Stimulated activated CD4-positive, alpha-beta T cell treated with anti-CD3 and anti-CD28 coated beads, Interleukin-1b, Interleukin-23, amount 100 ng/mL, for 48 hours (primary cell): ENCODE measurements around the gene DBNDD1.
"Not testable (repeated sequence)": the region's sequence is repeated elsewhere in the genome, so short reads cannot be mapped to it uniquely, and the experiment has no call there.

Experiments used
- DNase-seq: peaks from one replicate; pipeline ENCODE4 v3.0.0-alpha.2; 2020

DBNDD1 gene

DNA sequence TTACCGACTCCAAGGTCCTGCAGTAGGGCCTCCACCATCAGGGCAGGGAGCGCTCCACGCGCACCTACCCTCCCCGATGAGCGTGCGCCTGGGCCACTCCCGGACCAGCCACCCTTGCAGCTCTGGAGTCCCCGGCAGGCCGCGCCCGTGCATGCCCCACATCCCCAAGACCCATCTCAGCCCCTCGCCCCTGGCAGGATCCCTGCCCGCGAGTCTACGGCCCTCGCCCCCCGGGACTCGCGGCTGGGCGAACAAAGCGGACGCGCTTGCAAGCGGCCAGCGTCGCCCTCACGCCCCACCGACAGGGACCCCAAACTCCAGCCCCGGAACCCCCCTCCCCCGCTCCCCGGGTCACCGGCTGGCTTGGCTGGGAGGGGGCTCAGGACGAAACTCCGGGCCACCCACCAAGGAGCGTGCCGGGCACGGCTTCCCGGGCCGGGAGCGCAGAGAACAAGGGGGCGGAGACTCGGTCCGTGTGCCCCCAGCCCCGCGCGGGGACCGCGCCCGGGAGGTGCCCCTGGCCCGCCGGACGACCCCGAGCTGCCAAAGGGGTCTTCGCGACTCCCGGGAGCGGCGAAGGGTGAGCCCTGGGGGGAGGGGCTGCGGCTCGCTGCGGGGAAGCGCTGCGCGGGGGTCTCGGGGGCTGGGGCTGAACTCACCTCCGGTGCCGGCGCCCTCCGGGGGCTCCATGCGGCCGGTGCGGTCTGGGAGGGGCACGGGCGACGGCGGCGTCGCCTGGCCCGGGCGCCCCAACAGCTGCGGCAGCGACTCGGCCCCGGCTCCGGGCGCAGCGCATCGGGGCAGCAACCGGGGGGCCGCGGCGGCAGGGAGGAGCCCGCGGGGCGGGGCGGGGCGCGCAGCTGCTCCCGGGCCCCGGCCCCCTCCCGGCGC lies at the start of gene DBNDD1:
DBNDD1 (minus strand) TSS at position 805 of the 891 bp plus-strand sequence; CDS start at position 690, 115 bp downstream.
- no peak for DNase-seq

- DNase-seq = no peak
These were observed 42.2 kb upstream of the DBNDD1 start for GRCh38 chr16:90061437-90061836.

DNA sequence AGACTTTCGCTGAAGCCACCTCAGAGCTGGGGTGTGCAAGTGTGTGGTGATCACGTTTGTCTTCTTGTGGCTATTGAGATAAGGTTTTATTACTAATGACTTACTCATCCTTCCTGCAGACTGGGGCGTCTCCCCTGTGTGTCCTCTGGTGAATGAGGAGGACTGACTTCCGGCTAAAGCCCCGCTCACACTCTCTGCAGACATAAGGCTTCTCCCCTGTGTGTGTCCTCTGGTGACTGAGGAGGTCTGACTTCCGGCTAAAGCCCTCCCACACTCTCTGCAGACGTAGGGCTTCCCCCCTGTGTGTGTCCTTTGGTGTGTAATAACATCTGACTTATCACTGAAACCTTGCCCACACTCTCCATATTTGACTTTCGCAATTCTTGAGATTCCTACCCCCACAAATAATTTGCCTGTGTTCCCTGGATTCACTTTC lies 38.5 kb upstream of the DBNDD1 start:
- peak; percentile 21 for DNase-seq

- not testable (repeated sequence) for DNase-seq
These were observed 37.3 kb upstream of the DBNDD1 start for GRCh38 chr16:90056521-90056920.

DNA sequence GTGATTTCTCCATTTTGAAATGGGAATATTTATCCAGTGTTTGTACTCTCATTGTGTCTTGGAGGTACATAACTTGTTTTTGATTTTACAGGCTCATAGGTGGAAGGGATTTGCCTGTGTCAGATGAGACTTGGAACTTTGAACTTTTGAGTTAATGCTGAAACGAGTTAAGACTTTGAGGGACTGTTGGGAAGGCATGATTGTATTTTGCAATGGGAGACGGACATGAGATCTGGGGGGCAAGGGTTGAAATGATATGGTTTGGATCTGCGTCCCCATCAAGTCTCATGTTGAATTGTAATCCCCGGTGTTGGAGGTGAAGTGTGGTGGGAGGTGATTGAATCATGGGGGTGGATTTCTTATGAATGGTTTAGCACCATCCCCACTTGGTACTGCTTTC lies 36.1 kb upstream of the DBNDD1 start:
- DNase-seq = no peak

DNA sequence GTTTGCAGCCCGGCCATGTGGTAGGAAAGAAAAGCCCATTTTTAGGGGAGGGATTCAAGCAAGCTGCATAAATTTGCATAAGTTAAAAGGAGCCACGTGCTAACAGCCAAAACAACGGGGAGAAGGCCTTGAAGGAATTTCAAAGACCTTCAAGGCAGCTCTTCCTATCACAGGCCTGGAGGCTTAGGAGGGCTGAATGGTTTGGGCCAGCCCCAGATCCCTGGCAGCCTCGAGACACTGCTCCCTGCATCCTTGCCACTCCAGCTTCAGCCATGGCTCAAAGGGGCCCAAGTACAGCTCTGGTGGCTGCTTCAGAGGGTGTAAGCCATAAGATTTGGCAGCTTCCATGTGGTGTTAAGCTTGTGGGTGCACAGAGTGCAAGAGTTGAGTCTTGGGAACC lies 35.3 kb upstream of the DBNDD1 start:
- no peak for DNase-seq

DNA sequence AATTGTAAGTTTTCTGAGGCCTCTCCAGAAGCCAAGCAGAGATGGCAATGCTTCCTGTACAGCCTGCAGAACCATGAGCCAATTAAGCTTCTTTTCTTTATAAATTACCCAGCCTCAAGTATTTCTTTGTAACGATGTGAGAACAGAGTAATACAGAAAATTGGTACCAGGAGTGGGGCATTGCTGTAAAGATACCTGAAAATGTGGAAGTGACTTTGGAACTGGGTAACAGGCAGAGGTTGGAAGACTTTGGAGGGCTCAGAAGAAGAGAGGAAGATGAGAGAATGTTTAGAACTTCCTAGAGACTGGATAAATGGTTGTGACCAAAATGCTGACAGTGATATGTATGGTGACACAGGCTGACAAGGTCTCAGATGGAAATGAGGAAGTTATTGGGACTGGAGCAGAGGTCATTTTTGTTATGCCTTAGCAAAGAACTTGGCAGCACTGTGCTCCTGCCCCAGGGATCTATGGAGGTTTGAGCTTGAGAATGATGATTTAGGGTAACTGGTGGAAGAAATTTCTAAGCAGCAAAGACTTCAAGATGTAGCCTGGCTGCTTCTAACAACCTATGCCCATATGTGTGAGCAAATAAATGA lies 34.7 kb upstream of the DBNDD1 start:
- DNase-seq = no peak

DNA sequence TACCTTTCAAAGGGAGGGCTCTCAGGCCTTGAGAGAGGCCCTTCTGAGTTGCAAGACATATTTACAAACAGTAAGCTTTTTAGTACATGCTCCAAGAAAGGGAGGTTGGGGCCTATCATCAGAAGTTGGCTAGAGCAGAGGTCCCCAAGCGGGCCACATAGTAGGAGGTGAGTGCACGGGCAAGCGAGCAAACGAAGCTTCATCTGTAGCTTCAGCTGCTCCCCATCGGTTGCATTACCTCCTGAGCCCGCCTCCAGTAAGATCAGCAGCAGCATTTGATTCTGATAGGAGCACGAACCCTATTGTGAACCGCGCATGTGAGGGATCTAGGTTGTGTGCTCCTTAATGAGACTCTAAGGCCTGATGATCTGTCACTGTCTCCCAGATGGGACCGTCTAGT lies 31.7 kb upstream of the DBNDD1 start:
- DNase-seq = no peak

DNA sequence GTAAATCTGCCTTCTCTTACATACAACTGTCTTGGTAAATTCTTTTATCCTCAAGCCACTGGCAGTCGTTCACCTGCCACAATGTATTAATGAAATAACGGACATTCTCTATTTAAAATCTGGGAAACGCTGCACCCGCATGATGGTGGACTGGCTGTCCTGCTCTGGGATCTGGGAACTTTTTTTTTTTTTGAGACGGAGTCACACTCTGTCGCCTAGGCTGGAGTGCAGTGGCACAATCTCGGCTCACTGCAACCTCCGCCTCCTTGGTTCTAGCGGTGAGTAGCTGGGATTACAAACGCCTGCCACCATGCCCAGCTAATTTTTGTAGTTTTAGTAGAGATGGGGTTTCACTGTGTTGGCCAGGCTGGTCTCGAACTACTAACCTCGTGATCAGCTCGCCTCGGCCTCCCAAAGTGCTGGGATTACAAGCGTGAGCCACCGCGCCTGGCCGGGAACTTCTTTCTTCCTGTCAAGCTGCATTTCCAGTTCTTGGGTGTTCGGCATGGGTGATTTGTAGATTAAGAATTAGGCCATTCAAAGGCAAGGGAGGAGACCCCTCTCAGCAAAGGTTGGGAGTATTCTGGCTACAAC lies 29.6 kb upstream of the DBNDD1 start:
- no peak for DNase-seq

- no peak for DNase-seq
These were observed 29.1 kb upstream of the DBNDD1 start for GRCh38 chr16:90048347-90048722.

DNA sequence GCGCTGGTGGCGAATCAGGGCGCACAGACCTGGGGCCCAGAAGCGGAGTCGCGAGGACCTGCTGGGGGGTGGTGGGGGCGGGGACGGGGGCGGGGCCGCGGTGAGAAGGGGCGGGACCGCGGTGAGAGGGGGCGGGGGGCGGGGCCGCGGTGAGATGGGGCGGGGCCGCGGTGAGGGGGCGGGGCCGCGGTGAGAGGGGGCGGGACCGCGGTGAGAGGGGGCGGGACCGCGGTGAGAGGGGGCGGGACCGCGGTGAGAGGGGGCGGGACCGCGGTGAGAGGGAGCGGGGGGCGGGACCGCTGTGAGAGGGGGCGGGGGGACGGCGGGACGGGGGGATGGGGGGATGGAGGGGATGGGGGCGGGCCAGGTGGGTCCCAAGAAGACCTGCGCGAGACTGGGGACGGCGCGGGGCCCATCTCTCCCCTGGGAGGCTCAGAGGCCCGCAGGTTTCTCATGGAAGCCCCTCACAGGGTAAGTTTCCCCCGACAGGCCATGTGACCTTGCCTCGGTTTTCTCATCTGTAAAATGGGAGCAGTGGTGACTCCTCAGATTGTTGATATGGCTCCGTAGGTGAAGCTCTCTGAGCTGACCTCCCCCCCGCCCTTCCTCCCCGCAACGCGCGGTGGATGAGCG lies 28.6 kb upstream of the DBNDD1 start:
- DNase-seq = no peak

- DNase-seq = no peak
These were observed 27.9 kb upstream of the DBNDD1 start for GRCh38 chr16:90046971-90047713.

DNA sequence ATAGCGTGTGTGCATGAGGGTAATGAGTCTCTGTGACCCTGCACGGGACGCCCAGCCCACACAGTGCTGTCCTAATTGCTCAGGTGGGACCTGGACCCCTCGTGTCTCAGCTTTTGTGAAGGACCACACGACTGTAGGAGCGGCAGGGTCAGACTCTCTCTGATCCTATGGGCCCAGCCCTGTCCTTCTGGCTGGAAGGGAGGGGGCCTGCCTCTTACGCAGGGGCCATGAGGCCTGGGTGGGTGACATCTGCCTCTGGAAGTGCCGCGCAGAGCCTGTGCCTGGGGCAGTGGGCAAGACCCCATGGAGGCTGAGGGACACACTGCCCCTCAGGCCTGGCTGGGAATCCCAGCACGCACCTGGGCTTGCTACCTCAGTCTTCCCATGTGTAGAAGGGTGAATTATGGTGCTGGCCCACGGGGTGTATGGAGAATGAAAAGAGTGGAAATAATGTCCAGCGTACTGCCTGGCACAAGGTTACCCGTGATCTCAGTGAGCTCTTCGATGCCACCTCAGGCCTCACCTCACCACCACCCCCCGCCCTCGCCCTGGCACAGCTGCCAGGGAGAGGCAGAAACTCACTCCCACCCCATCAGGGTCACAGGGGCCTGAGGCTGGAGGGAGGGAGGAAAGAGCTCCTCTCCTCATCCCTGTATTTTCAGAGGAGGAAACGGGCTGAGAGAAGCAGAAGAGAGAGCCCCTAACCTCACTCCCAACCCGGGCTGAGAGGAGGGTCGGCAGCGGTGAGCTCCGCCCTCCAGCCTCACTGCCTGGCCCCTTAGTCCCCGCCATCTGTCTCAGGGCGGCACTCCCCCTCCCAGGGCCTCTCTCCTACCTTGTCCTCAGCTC lies 27.1 kb upstream of the DBNDD1 start:
- no peak for DNase-seq

- DNase-seq = no peak
These were observed 24.9 kb upstream of the DBNDD1 start for GRCh38 chr16:90044111-90044551.

DNA sequence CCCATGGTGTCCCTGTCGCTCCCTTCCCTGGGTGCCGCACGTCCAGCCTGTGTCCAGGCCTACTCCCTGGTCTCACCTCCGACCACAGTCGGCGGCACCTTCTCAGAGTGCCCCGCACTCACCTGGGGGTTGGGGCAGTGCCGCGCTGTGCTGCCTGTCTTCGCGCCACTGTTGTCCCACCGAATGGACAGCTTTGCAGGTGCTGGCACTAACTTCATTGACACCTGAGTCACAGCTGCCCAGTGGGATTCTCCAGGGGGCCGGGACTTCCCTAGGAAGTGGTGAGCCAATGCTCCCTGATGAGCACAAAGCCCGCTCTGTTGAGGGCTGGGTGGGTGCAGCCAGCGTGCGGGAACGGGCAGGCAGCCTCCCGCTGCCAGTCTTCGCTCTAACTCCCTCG lies 24.3 kb upstream of the DBNDD1 start:
- no peak for DNase-seq

- DNase-seq = no peak
These were observed 23.8 kb upstream of the DBNDD1 start for GRCh38 chr16:90042946-90043514.

GRCh38 chr16:90041896-90042473 lies 22.7 kb upstream of the DBNDD1 start:
- no peak for DNase-seq

DNA sequence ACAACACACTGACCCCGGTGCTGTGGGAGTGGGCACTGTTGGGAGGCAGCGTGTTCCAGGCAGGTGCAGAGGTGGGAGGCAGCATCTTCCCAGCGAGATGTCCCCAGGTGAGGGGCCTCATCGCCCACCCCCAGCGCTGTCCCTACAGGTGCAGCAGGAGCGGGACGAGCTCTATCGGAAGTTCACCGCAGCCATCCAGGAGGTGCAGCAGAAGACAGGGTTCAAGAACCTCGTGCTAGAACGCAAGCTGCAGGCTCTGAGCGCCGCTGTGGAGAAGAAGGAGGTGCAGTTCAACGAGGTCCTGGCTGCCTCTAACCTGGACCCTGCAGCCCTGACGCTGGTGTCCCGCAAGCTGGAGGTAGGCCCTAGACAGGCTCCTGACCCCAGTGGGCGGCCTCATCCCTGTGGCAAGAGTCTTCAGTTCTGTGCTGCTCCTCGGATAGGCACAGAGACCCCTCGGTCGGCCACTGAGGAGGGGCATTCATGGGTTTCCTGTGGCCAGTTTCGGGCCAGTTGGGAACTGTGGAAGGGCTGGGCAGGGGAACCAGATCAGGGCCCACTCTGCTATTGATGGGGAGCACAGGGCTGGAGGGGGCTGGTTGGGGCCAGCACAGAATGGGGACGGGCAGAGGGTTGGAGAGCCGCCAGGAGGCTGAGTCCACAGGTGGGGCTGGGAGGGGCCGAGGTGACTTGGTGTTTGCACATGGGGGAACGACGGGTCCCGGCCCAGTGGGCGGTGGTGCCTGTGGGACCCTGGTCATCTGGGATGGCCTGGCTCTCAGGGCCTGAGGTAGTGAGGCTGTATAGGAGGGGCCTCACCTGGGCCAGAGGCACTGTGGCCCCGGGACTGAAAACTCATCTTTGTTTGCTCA lies 21.1 kb upstream of the DBNDD1 start:
- no peak for DNase-seq

DNA sequence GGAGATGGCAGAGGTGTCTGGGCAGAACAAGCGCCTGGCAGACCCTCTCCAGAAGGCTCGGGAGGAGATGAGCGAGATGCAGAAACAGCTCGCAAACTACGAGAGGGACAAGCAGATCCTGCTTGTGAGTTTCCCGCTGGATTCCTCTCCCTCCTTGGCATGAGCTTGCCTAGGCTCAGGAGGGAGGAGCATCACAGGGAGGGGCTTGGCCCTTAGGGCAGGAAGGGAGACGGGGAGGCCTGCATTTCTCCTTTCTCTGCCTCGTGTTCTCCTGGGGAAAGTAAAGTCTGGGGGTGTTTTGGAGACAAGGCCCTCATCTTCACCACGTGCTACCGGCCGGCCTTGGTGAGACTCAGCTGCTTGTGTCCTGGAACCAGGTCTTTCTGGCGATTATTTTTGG lies 18.0 kb upstream of the DBNDD1 start:
- no peak for DNase-seq

- no peak for DNase-seq
These were observed 16.6 kb upstream of the DBNDD1 start for GRCh38 chr16:90035902-90036301.
